ENCODE measurements around the gene UGT1A7.

The UGT1A7 gene

DNA sequence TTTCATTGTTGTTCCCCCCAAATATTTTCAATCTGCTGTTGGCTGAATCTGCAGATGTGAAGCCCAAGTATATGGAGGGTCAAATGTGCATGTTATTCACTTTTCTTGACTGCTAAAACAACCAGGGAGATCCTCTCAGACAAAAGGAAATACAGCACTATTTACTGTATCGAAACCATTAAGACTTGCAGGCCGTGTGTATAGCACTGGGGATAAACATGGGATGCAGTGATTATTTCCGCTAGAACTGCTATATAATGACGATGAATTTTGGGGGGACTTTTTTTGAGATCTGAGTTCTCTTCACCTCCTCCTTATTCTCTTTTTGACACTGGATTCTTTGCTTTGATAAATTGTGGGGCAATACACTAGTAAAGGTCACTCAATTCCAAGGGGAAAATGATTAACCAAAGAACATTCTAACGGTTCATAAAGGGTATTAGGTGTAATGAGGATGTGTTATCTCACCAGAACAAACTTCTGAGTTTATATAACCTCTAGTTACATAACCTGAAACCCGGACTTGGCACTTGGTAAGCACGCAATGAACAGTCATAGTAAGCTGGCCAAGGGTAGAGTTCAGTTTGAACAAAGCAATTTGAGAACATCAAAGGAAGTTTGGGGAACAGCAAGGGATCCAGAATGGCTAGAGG, 74.9 kb downstream of the UGT1A7 start:
- intact Hi-C loops (cut with DNase I), result no loop called here
- no peak for DNase-seq

- intact Hi-C loops (cut with DNase I), result no loop called here
- DNase-seq, result no peak
Measured at GRCh38 chr2:233758141-233758540, 76.4 kb downstream of the UGT1A7 start.

GRCh38 chr2:233758849-233759248, 77.1 kb downstream of the UGT1A7 start:
- intact Hi-C loops (cut with DNase I), result no loop called here
- no peak for DNase-seq

GRCh38 chr2:233760043-233760442, 78.3 kb downstream of the UGT1A7 start, which contains the start of gene UGT1A1:
Gene UGT1A1, plus strand, starts transcription at chr2:233760270. Its CDS starts 18 bp downstream, at chr2:233760288.
- intact Hi-C loops (cut with DNase I), result no loop called here
- DNase-seq, result no peak

DNA sequence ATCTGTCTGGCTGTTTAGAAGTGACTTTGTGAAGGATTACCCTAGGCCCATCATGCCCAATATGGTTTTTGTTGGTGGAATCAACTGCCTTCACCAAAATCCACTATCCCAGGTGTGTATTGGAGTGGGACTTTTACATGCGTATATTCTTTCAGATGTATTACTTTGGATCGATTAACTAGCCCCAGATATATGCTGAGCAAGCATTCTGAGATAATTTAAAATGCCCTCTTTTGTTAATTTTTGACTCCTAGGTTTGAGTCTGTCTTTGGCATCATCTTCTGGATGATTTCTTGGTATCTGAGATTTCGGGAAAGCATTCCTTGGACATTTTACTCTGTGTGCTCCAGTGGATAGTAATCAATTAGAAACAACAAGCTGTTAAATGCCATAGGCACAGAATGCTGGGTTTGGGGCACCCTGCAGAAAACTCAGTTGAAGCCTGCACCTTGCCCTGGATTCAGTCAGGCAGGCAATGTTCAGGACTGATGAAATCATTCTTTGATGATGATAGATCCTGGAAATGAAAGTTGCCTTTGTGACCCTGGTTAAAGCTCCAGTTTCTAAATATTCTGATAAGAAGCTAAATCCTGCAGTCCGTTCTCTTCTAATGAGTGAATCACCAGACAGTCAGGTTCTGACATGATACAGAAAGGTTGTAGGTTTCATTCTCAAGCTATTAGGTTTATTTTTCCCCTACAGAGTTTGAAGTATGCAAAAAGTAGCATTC, 79.5 kb downstream of the UGT1A7 start:
- DNase-seq, result no peak
- intact Hi-C loops (cut with DNase I), result no loop called here

GRCh38 chr2:233764264-233764663, 82.6 kb downstream of the UGT1A7 start:
- intact Hi-C loops (cut with DNase I), result no loop called here
- DNase-seq, result no peak

- intact Hi-C loops (cut with DNase I), result no loop called here
- no peak for DNase-seq
Measured at GRCh38 chr2:233764761-233765160, 83.1 kb downstream of the UGT1A7 start.

GRCh38 chr2:233766416-233766815, 84.7 kb downstream of the UGT1A7 start:
- intact Hi-C loops (cut with DNase I), result no loop called here
- no peak for DNase-seq

DNA sequence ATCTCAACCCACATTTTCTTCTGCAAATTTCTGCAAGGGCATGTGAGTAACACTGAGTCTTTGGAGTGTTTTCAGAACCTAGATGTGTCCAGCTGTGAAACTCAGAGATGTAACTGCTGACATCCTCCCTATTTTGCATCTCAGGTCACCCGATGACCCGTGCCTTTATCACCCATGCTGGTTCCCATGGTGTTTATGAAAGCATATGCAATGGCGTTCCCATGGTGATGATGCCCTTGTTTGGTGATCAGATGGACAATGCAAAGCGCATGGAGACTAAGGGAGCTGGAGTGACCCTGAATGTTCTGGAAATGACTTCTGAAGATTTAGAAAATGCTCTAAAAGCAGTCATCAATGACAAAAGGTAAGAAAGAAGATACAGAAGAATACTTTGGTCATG, 86.4 kb downstream of the UGT1A7 start:
- no peak for DNase-seq
- intact Hi-C loops (cut with DNase I), result no loop called here

- no peak for DNase-seq
- intact Hi-C loops (cut with DNase I), result no loop called here
Measured at GRCh38 chr2:233769260-233769659, 87.6 kb downstream of the UGT1A7 start.

- intact Hi-C loops (cut with DNase I), result no loop called here
- DNase-seq, result no peak
Measured at GRCh38 chr2:233772153-233772552, 90.5 kb downstream of the UGT1A7 start.

DNA sequence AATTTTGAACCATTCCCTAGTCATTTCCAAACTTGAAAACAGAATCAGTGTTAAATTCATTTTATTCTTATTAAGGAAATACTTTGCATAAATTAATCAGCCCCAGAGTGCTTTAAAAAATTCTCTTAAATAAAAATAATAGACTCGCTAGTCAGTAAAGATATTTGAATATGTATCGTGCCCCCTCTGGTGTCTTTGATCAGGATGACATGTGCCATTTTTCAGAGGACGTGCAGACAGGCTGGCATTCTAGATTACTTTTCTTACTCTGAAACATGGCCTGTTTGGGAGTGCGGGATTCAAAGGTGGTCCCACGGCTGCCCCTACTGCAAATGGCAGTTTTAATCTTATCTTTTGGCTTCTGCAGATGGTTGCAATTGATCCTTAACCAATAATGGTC, 90.9 kb downstream of the UGT1A7 start:
- intact Hi-C loops (cut with DNase I), result no loop called here
- no peak for DNase-seq

DNA sequence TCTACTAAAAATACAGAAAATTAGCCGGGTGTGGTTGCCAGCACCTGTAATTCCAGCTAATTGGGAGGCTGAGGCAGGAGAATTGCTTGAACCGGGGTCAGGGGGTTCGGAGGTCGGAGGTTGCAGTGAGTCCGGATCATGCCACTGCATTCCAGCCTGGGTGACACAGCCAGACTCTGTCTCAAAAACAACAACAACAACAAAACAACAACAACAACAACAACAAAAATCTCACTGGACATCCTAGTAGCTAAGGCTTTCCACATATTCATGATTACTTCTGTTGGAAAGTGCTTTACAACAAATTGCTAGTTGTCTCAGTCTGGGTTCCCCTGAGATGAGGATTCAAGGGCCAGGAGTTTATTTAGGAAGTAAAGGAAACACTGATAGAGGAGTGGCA, 92.2 kb downstream of the UGT1A7 start:
- DNase-seq, result no peak
- intact Hi-C loops (cut with DNase I), result no loop called here

- intact Hi-C loops (cut with DNase I), result no loop called here
- no peak for DNase-seq
Measured at GRCh38 chr2:233775414-233775813, 93.7 kb downstream of the UGT1A7 start.

DNA sequence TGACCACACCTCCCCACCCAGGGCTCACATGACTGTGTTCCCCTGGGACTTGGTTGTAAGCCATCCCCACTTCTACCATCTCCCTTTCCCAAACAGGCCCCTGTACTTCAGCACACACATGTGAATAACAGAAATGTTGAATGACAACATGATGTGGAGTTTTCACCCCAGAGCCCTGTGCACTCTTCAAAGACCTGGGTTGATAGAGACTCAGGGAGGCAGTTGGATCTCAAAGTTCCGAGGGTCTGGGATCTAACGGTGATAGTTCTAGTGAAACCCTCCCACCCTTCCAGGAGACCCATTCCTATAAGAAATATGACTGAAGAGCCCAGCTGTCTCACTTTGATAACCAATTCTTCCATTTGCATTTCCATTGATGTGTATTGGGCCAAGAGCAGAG, 96.3 kb downstream of the UGT1A7 start, which contains the start of gene MROH2A:
TSS of gene MROH2A (plus strand) at position 301 of the 400 bp plus-strand sequence. CDS start 1,029 bp downstream, outside the sequence.
- no peak for DNase-seq
- intact Hi-C loops (cut with DNase I), result no loop called here

- intact Hi-C loops (cut with DNase I), result no loop called here
- no peak for DNase-seq
Measured at GRCh38 chr2:233779722-233780121, 98.0 kb downstream of the UGT1A7 start.

DNA sequence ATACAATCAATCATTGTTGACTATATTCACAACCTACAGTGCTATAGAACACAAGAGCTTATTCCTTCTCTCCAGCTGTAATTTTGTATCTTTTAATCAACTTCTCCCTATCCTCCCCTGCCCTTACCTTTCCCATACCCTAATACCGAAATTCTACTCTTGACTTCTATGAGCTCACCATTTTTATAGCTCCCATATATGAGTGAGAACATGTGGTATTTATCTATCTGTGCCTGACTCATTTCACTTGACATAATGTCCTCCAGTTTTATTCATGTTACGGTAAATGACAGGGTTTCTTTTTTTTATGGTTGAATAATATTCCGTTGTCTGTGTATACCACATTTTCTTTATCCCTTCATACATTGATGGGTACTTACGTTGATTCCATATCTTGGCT, 99.1 kb downstream of the UGT1A7 start:
- intact Hi-C loops (cut with DNase I), result no loop called here
- DNase-seq, result no peak

GRCh38 chr2:233789554-233789953, 107.9 kb downstream of the UGT1A7 start:
- no peak for DNase-seq
- intact Hi-C loops (cut with DNase I), result no loop called here

DNA sequence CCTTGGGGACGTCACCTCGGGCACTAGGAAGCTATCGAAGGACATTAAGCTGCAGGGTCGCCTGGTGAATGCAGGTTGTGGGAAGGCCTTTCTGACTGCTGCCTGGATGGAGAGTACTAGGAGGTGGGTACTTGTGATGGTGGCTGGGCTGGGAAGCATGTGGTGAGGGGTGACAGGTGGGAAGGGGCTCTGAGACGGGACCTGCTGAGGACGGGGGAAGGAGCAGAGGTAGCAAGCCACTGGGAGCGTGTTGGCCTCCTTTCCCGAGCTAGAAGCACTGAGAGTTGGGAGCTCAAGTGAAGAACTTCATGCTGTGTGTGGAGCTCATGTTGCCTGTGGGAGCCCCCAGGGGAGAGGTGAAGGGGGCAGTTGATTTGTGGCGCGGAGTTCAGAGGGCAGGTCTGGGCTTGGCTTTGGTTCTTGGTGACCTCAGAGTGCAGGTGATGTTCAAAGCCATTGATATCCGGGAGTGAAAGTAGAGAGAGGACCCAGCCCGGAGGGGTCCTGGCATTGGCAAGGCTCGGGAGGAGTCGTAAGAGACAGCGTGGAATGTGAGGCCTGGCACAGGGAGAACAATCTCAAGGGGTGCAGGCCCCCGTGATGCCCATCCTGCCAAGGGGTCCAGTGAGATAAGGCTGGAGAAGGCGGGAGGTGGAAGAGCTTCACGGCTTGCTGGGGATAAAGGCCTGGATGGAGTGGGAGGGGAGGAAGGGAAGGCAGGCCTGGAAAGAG, 109.6 kb downstream of the UGT1A7 start:
- intact Hi-C loops (cut with DNase I), result no loop called here
- DNase-seq, result no peak

DNA sequence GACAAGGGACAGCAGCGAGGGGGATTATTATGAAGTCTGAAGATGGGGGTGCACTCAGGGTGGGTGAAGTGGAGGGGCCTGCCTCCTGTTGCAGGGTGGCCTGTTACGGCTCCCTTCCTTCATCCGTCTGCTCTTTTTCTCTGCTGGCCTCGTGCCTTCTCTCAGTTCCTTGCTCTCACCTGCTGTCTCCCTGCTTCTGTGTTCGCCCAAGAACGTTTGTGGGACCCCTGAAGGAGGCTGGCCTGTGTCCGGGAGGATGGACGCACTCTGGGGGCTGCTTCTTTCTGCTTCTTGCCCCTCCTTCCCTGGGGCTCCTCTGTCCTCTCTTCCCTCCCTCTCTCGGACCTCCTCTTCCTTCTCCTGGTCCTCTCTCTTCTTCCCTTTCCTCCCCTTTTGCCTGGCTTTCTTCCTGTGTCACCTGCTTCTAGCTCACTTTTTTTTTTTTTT, 110.2 kb downstream of the UGT1A7 start:
- DNase-seq, result no peak
- intact Hi-C loops (cut with DNase I), result no loop called here

DNA sequence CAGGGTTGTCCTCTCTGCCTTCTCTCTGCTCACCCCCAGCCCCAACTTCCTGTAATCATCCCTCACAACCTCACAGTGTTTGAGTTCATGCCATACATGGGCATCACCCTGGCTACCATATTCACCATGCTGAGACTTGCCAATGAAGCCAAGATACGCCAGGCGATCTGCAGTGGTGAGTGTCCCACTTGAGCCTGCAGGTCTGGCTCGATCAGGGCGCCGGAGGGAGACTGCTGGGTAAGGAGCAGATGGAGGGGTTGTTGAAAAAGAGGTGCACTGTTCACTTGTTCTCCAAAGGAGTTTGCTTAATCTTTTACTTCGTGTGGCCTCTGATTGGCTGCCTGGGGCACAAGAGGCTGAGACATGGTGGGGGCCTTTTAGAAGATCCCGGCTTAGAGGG, 111.0 kb downstream of the UGT1A7 start:
- DNase-seq, result no peak
- intact Hi-C loops (cut with DNase I), result no loop called here

Measured in posterior cingulate gyrus (tissue), 11 donors.